Activated CD8-positive, alpha-beta memory T cell treated with anti-CD3 and anti-CD28 coated beads, Interleukin-2, amount 50 U/mL, for 4 hours (primary cell): ENCODE data around the gene FIBCD1.

Source experiments
- DNase-seq: peaks from one replicate; pipeline ENCODE4 v3.0.0-alpha.2; 2020

Gene FIBCD1

GRCh38 chr9:130893341-130894101 is 45.5 kb downstream of the FIBCD1 start:
- DNase-seq, result no peak

DNA sequence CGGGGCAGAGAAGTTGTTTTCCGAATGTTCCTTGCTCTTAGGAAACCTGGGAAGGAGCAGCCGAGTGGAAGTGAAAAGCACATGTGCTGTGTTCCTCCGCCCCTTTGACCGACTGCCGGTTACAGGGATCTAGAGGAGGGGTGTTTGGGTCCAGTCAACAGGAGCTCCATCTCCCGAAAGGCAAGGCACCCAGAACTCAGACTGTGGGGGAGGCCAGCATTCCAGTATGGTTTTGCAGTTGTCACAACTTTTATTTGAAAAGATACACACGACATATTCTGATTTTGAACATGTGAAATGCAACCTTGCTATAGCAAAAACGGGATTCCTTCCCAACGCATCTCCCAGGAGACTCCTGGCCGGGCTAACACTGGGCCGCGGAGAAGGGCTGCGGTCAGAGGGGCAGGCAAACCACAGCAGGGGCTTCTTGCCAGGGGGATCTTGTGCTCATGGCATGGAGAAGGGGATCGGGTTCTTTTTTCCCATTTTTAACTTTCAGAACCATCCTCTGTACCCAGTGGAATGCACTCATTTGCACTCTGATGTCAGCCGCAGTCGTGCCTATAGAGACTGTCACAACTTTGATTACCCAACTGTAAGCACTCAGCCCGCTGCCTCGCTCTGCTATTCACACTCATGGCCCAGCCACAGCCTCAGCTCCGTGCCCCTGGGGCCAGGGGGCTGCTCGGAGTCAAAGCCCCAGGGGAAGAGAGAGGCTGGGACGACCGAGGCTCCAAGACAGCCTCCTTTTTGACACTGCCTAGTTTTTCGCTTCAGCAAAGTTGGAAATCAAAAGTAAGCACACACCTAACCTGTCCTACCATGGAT is 46.4 kb downstream of the FIBCD1 start:
- no peak for DNase-seq

- no peak for DNase-seq
Observed at GRCh38 chr9:130891688-130892476, 47.2 kb downstream of the FIBCD1 start.

GRCh38 chr9:130890870-130891687 is 48.0 kb downstream of the FIBCD1 start:
- DNase-seq, result no peak

- no peak for DNase-seq
Observed at GRCh38 chr9:130890124-130890523, 48.9 kb downstream of the FIBCD1 start.

DNA sequence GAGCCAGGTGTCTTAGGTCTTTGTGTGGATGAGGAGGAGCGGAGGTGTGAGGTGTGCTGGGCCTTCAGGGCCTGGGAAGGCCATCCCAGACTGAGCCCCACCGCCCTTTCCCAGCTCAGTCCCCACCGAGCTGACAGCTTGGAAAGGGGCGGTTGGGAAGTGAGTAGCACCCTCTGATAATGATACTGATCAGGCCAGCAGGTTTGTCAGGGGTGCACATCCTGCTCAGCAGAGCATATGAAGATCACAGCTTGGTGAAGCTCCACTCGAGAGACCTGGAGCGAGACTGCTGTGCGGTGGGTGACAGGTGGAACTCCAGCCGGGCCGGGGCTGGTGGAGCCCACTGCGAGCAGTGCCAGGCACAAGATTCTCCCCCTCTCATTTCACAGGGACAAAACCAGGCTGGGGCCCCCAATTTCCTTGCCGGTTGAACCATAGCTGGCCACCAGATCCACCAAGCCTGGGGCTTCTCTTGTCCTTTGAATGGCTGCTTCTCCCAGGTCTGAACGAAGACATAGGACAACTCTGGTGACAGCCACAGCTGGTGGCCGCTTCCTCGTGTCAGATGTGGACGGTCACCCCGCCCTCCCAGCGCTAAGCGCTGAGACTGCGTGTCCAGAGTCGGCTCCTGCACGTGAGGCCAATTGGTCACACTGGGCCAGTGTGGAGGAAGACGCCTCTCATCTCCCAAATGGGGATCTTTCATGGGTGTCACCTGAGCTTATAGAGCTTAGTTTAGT is 50.7 kb downstream of the FIBCD1 start:
- DNase-seq, result no peak

GRCh38 chr9:130887494-130888144 is 51.4 kb downstream of the FIBCD1 start:
- DNase-seq, result no peak

GRCh38 chr9:130886981-130887380 is 52.1 kb downstream of the FIBCD1 start:
- DNase-seq, result no peak

DNA sequence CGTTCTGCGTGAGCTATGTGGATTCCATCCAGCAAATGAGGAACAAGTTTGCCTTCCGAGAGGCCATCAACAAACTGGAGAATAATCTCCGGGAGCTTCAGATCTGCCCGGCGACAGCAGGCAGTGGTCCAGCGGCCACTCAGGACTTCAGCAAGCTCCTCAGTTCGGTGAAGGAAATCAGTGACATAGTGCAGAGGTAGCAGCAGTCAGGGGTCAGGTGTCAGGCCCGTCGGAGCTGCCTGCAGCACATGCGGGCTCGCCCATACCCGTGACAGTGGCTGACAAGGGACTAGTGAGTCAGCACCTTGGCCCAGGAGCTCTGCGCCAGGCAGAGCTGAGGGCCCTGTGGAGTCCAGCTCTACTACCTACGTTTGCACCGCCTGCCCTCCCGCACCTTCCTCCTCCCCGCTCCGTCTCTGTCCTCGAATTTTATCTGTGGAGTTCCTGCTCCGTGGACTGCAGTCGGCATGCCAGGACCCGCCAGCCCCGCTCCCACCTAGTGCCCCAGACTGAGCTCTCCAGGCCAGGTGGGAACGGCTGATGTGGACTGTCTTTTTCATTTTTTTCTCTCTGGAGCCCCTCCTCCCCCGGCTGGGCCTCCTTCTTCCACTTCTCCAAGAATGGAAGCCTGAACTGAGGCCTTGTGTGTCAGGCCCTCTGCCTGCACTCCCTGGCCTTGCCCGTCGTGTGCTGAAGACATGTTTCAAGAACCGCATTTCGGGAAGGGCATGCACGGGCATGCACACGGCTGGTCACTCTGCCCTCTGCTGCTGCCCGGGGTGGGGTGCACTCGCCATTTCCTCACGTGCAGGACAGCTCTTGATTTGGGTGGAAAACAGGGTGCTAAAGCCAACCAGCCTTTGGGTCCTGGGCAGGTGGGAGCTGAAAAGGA is 53.3 kb downstream of the FIBCD1 start:
- DNase-seq, result no peak

DNA sequence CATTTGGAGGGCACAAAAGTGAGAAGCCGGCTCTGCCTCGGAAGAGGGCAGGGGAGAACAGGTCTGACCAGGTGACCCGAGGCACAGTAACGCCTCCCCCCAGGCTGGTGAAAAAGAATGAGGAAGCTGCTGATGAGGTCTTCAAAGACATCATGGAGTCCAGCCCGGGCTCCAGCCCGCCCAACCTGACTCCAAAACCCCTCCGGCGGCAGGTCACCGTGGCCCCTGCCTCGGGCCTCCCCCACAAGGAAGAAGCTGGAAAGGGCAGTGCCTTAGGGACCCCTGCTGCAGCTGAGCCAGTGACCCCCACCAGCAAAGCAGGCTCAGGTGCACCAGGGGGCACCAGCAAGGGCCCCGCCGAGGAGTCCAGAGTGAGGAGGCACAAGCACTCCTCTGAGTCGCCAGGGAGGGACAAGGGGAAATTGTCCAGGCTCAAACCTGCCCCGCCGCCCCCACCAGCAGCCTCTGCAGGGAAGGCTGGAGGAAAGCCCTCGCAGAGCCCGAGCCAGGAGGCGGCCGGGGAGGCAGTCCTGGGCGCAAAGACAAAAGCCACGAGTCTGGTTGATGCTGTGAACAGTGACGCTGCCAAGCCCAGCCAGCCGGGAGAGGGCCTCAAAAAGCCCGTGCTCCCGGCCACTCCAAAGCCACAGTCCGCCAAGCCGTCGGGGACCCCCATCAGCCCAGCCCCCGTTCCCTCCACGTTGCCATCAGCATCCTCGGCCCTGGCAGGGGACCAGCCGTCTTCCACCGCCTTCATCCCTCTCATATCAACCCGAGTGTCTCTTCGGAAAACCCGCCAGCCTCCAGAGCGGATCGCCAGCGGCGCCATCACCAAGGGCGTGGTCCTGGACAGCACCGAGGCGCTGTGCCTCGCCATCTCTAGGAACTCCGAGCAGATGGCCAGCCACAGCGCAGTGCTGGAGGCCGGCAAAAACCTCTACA is 54.2 kb downstream of the FIBCD1 start:
- DNase-seq, result no peak

- no peak for DNase-seq
Observed at GRCh38 chr9:130884111-130884531, 54.9 kb downstream of the FIBCD1 start.

DNA sequence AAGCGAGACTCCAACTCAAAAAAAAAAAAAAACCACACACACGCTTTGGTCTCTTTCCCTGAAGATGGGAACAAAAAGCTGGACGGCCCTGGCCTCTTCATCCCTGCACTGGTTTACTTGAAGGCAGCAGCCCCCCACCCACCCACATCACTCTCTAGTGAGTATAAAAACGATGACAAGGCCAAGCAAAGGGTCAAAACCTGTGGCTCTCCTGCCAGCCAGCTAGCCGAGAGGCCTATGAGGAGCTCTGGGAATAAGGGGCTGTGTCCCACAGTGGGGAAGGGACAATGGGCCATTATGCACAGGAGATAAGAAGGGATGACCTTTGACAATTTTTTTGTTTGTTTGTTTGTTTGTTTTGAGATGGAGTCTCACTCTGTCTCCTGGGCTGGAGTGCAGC is 55.6 kb downstream of the FIBCD1 start:
- no peak for DNase-seq

DNA sequence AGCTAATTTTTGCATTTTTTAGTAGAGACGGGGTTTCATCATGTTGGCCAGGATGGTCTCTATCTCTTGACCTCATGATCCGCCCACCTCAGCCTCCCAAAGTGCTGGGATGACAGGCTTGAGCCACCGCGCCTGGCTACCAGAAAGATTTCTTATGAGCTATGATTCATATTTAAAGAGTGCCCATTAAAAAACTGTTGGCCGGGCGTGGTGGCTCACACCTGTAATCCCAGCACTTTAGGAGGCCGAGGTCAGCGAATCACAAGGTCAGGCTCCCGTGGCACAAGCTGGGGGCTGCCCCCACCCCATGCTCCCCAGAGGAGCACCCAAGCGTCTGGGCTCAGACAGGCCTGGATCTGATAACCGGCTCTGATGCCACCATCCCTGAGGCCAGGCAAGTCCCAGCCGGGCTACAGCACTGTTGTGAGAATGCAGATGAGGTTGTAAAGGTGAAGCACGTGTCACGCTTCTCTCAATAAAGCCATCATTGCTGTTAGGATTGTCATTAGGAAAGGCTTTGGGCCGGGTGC is 56.3 kb downstream of the FIBCD1 start:
- no peak for DNase-seq

- no peak for DNase-seq
Observed at GRCh38 chr9:130881516-130881915, 57.5 kb downstream of the FIBCD1 start.

DNA sequence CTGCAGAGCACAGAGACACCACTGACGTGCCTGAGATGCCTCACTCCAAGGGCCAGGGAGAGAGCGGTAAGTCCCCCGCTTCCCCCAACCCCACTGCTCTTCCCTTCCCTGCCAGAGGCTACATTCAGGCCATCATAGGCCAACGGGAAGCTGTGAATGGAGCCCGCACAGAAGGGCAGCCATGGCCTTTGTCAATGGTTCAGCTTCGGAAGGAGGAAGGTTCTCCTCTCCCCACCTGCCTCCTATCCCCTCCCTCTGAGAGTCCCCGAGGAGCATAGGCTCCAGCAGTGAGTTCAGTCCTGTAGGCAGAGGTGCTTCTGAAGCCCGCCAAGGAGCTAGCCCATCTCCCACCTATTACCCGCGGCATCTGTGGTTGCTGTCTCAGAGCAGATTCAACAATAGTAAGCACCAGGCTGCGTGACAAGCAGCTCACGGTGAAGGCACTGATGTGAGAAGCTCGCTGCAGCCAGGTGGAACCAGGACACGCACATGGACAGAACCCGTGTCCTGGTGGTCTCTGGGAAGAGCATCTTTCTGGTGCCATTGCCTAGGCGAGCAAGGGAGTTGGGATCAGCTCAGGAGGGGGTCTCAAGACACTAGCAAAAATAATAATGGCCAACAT is 58.3 kb downstream of the FIBCD1 start:
- DNase-seq, result no peak

DNA sequence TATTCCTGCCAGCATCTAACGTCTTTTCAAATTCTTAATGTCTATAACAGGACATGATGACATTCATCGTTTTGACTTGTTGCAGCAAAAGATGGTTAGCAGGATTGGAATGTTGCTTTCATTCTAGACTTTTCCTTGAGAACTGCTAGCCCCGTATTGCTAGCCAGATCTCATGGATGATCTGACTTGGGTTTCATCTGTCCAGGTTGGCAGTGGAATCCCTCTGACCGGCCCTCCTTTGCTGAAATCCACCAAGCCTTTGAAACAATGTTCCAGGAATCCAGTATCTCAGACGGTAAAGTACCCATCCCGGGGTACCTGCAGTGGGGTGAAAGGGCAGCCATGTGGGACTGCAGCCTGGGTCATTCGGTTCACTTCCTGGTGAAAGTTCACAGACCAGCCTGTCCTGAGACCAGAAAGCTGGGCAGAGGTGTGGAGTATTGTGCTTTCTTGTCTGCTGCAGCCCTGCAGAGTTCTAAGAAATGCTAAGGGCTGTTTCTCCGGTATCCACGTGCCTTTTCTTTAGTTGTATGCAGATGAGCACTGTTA is 59.1 kb downstream of the FIBCD1 start:
- DNase-seq, result no peak

- DNase-seq, result no peak
Observed at GRCh38 chr9:130878295-130878694, 60.8 kb downstream of the FIBCD1 start.

GRCh38 chr9:130877300-130877699 is 61.7 kb downstream of the FIBCD1 start:
- no peak for DNase-seq
